C4-2B (cell line): ENCODE data around the gene COL4A1.

Experiments used
- H3K27ac ChIP-seq: fragments of 450-650 bp; 2 replicates; pipeline ENCODE4 v1.5.1; 2017
- CTCF ChIP-seq: fragments of 450-650 bp; conservative IDR thresholded peaks from 2 replicates; pipeline ENCODE4 v1.5.1; 2017; ENCODE audit warnings: mild to moderate bottlenecking
- ZFX ChIP-seq: fragments of 450-650 bp; IDR thresholded peaks from 2 replicates; pipeline ENCODE4 v1.6.1; 2017

The COL4A1 gene

GRCh38 chr13:110224519-110224918, 82.4 kb downstream of the COL4A1 start:
- TF ChIP-seq CTCF (no peak), ZFX (no peak)
- no peak overlapping the region for H3K27ac ChIP-seq

- TF ChIP-seq CTCF (no peak), ZFX (no peak)
- H3K27ac ChIP-seq: no peak overlapping the region
Measured at GRCh38 chr13:110221406-110222117, 85.4 kb downstream of the COL4A1 start.

- TF ChIP-seq ZFX (no peak), CTCF (no peak)
- H3K27ac ChIP-seq: no peak overlapping the region
Measured at GRCh38 chr13:110220471-110220870, 86.5 kb downstream of the COL4A1 start.

DNA sequence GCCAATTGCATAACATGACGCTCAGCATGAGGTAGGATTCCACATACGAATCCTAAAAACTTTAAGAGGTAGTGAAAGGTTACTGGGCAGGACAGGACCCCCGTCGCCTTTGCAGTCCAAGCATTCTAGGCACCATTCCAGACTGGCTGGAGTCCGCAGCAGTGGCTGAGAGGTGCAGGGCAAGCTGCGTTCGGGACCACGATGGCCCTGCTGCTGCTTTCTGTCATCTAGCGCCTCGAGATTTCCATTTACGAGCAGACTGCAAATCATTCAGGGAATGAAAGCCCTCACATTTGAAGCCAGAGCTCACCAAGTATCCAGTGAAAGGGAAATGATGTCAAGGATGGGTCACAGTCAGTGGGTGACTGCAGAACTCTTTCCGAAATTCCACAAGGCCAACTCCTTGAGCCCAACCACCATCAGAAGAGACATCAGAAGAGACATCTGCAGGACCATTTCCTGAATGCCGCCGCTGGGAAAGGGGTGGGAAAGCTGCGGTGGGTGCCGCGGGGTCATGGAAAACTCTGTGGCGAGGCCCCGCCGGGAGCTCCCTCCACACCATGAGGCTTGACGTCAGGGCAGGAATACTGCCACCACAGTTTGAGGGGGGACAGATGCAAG, 88.3 kb downstream of the COL4A1 start:
- TF ChIP-seq CTCF: no peak
- TF ChIP-seq ZFX: no peak
- H3K27ac ChIP-seq: no peak overlapping the region

GRCh38 chr13:110217811-110218210, 89.1 kb downstream of the COL4A1 start:
- TF ChIP-seq ZFX: no peak
- no peak for TF ChIP-seq CTCF
- H3K27ac ChIP-seq: no peak overlapping the region

GRCh38 chr13:110217085-110217484, 89.9 kb downstream of the COL4A1 start:
- no peak for TF ChIP-seq ZFX
- TF ChIP-seq CTCF: no peak

GRCh38 chr13:110216398-110217041, 90.4 kb downstream of the COL4A1 start:
- no peak overlapping the region for H3K27ac ChIP-seq
- TF ChIP-seq ZFX (no peak), CTCF (no peak)

More at GRCh38 chr13:110217085-110217484, 89.9 kb downstream of the COL4A1 start:
- no peak overlapping the region for H3K27ac ChIP-seq
